Activated CD4-positive, alpha-beta T cell treated with anti-CD3 and anti-CD28 coated beads for 1 hour (primary cell): ENCODE data around the gene KLHL35.
"Not testable (repeated sequence)": the region's sequence is repeated elsewhere in the genome, so short reads cannot be mapped to it uniquely, and the experiment has no call there.

ENCODE experiments used
- DNase-seq: peaks from one replicate; pipeline ENCODE4 v3.0.0-alpha.2; 2020

KLHL35 gene

GRCh38 chr11:75387736-75388294 is 45.2 kb downstream of the KLHL35 start:
- DNase-seq: no peak

- DNase-seq: no peak
Measured at GRCh38 chr11:75386942-75387630, 45.9 kb downstream of the KLHL35 start.

- DNase-seq: peak; percentile 70
Measured at GRCh38 chr11:75384438-75385080, 48.4 kb downstream of the KLHL35 start.

- DNase-seq: no peak
Measured at GRCh38 chr11:75383246-75383645, 49.8 kb downstream of the KLHL35 start.

GRCh38 chr11:75380716-75381420 is 52.1 kb downstream of the KLHL35 start:
- DNase-seq: no peak

GRCh38 chr11:75380245-75380644 is 52.8 kb downstream of the KLHL35 start:
- no peak for DNase-seq

- DNase-seq: not testable (repeated sequence)
Measured at GRCh38 chr11:75378776-75379175, 54.2 kb downstream of the KLHL35 start.

GRCh38 chr11:75376175-75376574 is 56.8 kb downstream of the KLHL35 start:
- DNase-seq: no peak

GRCh38 chr11:75375626-75376025 is 57.4 kb downstream of the KLHL35 start:
- no peak for DNase-seq

GRCh38 chr11:75374646-75375045 is 58.4 kb downstream of the KLHL35 start:
- DNase-seq: no peak

- DNase-seq: no peak
Measured at GRCh38 chr11:75373201-75373600, 59.8 kb downstream of the KLHL35 start.
